K562 (cell line): Measurements from ENCODE around the gene CHCHD6. TPM values are rescaled to one million over a fixed set of nuclear protein-coding genes. Genes with fewer than 3 reads are reported as not detected.
A peak's percentile ranks its signal among the peaks of the same experiment; 100 is the strongest.

Experiments used
- HDAC3 ChIP-seq: fragments of 450-650 bp; IDR thresholded peaks from 2 replicates; pipeline ENCODE4 v1.6.1; 2018; ENCODE audit warnings: borderline replicate concordance, mild to moderate bottlenecking, moderate library complexity; ENCODE audit not compliant: partially characterized antibody
- NCOR1 ChIP-seq: fragments of 450-650 bp; IDR thresholded peaks from 2 replicates; pipeline ENCODE4 v1.6.1; 2016; ENCODE audit warnings: mild to moderate bottlenecking, moderate library complexity
- NFATC3 ChIP-seq: fragments of 450-650 bp; IDR thresholded peaks from 2 replicates; pipeline ENCODE4 v1.6.1; 2017; ENCODE audit warnings: mild to moderate bottlenecking
- RBFOX2 ChIP-seq: fragments of 200-400 bp; formaldehyde crosslinking; IDR thresholded peaks from 2 replicates; pipeline ENCODE4 v1.6.1; 2017; ENCODE audit warnings: low read depth, mild to moderate bottlenecking, low read length, moderate library complexity
- RBM39 ChIP-seq: fragments of 200-400 bp; formaldehyde crosslinking; optimal IDR thresholded peaks from 2 replicates; pipeline ENCODE3; 2018; ENCODE audit warnings: low read depth, low read length
- TAF9B ChIP-seq: fragments of 450-650 bp; IDR thresholded peaks from 2 replicates; pipeline ENCODE4 v1.6.1; 2018; ENCODE audit warnings: mild to moderate bottlenecking; ENCODE audit not compliant: partially characterized antibody
- ZNF589 ChIP-seq: fragments of 200-800 bp; sonication (Bioruptor generic); IDR thresholded peaks from 2 replicates; pipeline ENCODE4 v1.6.1; 2016; ENCODE audit warnings: low read depth, missing genetic modification characterization, missing compliant biosample characterization
- polyA plus RNA-seq, 8 experiments: library from polyadenylated mRNA; depleted of rRNA in 4 of 8; stranded (reverse) in 5 of 8; unstranded in 3 of 8; fragments of >200 nt; fragmentation: Nextera tagmentation in 2 of 8; fragmentation: Illumina TruSeq in 1 of 8; extraction: Ambion mirVana in 2 of 8; extraction: Trizol in 1 of 8; gene quantifications; 2 replicates each; pipeline versions ENCODE4 v1.2.1 to v1.2.3, GENCODE V29; 2011 to 2014; ENCODE audit warnings: inconsistent platforms in 1 of 8, missing spikeins in 1 of 8
- total RNA-seq, 7 experiments: library from RNA; depleted of rRNA in 6 of 7; stranded (reverse); fragments of >200 nt in 6 of 7; fragmentation: Illumina TruSeq in 2 of 7; extraction: Trizol in 2 of 7; gene quantifications; 2 replicates each; pipeline versions ENCODE4 v1.2.1 to v1.2.3, GENCODE V29; 2011 to 2021; ENCODE audit warnings: low replicate concordance in 1 of 7
- TF ChIP-seq, protein P1 (sequence below): fragments of 450-650 bp; formaldehyde crosslinking; conservative IDR thresholded peaks from 2 replicates; pipeline ENCODE4 v1.4.0; 2022; ENCODE audit warnings: mild to moderate bottlenecking, missing genetic modification characterization
- TF ChIP-seq, protein P2 (sequence below): fragments of 250-450 bp; sonication (Bioruptor Pico); IDR thresholded peaks from 2 replicates; pipeline ENCODE4 v1.4.0; 2020; ENCODE audit warnings: mild to moderate bottlenecking, moderate library complexity
- TF ChIP-seq, protein P3 (sequence below): fragments of 200-800 bp; sonication (Bioruptor generic); IDR thresholded peaks from 2 replicates; pipeline ENCODE4 v1.6.1; 2016; ENCODE audit warnings: missing genetic modification characterization, missing compliant biosample characterization

CHCHD6 gene
- total and polyA plus RNA-seq, 9 of the 15 experiments (the other 6 are each of a cell fraction or from before 2014, with no cell fraction given): 4.6 to 18.6 (median 10.9) TPM

DNA sequence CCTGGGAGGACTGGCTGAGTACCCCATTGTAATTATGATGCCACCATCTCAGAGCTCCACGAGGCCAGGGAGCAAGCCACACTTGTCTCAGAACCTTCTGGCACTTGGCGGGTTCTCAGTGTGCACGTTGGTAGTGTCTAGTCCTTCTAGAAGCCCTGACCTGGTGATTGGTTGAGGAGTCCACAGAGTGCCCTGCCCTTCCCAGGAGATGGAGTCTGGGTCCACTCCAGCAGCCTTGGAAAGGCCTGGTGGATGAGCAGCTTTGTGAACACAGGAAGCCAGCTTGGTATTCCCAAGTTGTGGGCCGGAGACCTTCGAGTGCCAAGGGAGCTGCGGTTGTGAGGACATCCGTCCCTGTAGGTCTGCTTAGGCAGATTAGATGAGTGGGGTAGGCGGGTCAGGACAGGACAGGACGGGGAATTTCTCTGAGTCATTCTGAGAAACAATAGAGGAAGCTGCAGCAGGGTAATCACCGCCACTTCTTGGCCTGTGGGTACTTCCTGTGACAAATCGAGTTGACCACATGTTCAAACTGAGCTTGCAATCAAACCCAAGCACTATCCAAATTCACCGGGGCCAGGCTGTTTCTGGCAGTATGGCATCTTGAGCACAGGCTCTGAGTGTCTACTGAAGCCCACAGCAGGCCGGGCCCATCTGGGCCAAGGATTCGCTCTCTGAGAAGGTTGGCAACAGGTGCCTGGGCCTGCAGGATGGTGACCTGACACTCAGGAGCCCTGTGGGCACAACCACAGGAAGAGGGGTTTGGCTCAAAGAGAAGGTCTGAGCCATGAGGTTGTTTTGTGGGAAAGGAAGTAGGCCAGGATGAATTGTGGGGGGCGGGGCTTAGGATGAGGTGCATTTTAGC lies 207.4 kb downstream of the CHCHD6 start (continued):
- TF ChIP-seq, protein P1, sequence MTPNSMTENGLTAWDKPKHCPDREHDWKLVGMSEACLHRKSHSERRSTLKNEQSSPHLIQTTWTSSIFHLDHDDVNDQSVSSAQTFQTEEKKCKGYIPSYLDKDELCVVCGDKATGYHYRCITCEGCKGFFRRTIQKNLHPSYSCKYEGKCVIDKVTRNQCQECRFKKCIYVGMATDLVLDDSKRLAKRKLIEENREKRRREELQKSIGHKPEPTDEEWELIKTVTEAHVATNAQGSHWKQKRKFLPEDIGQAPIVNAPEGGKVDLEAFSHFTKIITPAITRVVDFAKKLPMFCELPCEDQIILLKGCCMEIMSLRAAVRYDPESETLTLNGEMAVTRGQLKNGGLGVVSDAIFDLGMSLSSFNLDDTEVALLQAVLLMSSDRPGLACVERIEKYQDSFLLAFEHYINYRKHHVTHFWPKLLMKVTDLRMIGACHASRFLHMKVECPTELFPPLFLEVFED (CRISPR knock-in tag): peak; percentile 67; the same call in 1 of the 2 replicates
- peak; percentile 93; the same call in 1 of the 2 replicates for TF ChIP-seq ZNF589
- TF ChIP-seq, protein P2, sequence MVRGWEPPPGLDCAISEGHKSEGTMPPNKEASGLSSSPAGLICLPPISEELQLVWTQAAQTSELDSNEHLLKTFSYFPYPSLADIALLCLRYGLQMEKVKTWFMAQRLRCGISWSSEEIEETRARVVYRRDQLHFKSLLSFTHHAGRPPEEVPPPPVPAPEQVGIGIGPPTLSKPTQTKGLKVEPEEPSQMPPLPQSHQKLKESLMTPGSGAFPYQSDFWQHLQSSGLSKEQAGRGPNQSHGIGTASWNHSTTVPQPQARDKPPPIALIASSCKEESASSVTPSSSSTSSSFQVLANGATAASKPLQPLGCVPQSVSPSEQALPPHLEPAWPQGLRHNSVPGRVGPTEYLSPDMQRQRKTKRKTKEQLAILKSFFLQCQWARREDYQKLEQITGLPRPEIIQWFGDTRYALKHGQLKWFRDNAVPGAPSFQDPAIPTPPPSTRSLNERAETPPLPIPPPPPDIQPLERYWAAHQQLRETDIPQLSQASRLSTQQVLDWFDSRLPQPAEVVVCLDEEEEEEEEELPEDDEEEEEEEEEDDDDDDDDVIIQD (CRISPR knock-in tag): no peak
- TF ChIP-seq HDAC3: peak; percentile 81
- TF ChIP-seq, protein P3, sequence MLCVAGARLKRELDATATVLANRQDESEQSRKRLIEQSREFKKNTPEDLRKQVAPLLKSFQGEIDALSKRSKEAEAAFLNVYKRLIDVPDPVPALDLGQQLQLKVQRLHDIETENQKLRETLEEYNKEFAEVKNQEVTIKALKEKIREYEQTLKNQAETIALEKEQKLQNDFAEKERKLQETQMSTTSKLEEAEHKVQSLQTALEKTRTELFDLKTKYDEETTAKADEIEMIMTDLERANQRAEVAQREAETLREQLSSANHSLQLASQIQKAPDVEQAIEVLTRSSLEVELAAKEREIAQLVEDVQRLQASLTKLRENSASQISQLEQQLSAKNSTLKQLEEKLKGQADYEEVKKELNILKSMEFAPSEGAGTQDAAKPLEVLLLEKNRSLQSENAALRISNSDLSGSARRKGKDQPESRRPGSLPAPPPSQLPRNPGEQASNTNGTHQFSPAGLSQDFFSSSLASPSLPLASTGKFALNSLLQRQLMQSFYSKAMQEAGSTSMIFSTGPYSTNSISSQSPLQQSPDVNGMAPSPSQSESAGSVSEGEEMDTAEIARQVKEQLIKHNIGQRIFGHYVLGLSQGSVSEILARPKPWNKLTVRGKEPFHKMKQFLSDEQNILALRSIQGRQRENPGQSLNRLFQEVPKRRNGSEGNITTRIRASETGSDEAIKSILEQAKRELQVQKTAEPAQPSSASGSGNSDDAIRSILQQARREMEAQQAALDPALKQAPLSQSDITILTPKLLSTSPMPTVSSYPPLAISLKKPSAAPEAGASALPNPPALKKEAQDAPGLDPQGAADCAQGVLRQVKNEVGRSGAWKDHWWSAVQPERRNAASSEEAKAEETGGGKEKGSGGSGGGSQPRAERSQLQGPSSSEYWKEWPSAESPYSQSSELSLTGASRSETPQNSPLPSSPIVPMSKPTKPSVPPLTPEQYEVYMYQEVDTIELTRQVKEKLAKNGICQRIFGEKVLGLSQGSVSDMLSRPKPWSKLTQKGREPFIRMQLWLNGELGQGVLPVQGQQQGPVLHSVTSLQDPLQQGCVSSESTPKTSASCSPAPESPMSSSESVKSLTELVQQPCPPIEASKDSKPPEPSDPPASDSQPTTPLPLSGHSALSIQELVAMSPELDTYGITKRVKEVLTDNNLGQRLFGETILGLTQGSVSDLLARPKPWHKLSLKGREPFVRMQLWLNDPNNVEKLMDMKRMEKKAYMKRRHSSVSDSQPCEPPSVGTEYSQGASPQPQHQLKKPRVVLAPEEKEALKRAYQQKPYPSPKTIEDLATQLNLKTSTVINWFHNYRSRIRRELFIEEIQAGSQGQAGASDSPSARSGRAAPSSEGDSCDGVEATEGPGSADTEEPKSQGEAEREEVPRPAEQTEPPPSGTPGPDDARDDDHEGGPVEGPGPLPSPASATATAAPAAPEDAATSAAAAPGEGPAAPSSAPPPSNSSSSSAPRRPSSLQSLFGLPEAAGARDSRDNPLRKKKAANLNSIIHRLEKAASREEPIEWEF (CRISPR knock-in tag): peak; percentile 16; the same call in 1 of the 2 replicates
- no peak for TF ChIP-seq RBM39
- no peak for TF ChIP-seq NFATC3
- peak; percentile 63 for TF ChIP-seq TAF9B
- peak; percentile 94 for TF ChIP-seq NCOR1
- peak; percentile 72 for TF ChIP-seq RBFOX2
